ENCODE results near the gene PAK4. TPM values are rescaled to one million over a fixed set of nuclear protein-coding genes. Genes with fewer than 3 reads are reported as not detected.

The PAK4 gene
- total and polyA plus RNA-seq, 9 of the 15 experiments (the other 6 are each of a cell fraction or from before 2014, with no cell fraction given): 0.21 to 33.5 (median 5.8) TPM

DNA sequence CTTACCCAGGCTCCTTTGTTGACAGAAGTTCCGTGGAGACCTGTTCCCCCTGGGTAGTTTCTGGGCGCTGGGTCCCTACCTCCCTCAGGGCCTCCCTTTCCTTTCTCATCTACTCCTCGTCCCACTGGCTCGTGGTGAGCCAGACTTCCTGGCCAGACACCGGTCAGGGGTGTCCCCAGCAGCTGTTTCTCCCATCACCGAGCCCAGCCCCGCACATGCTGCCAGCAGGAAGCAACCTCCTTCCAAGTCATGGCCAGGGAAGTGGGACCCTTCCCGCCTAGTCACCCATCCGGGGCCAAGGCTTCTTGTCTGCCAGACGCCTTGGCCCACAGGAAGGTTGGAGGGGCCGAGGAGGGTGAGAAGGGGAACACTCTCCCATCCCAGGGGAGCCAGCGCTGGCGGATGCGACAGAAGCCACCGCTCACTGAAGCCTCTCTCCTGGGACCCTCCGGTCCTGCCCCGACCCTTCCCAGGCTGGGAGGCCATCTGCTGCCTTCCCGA, 5.7 kb downstream of the PAK4 start:
- H3K9me1 ChIP-seq (ENCODE audit: control insufficient read depth, insufficient read depth, low read length): peaks cover 16% of the 10 kb centered on the region
- 81% methylated on average over 13 of the region's 18 CpGs for WGBS (ENCODE audit: insufficient coverage, low coverage, missing lambda C conversion rate)
- H3K4me2 ChIP-seq (ENCODE audit: insufficient read depth, low read length): no peak overlapping the region
- TF ChIP-seq GTF2A2 (tag; IDR thresholded peaks at IDR 0.05): no peak
- 0 out of 2 replicates have a peak, but pooled peaks have one; percentile 29 for TF ChIP-seq RBFOX2 (IDR thresholded peaks at IDR 0.05; ENCODE audit: low read depth, low read length)
- TF ChIP-seq RAD51 (IDR thresholded peaks at IDR 0.05; ENCODE audit: borderline replicate concordance, low read depth): no peak
- H3K9me3 ChIP-seq (replicated peaks; ENCODE audit: control insufficient read depth, insufficient read depth, low read depth, low read length): no peaks in the 10 kb centered on the region
- H3K4me1 ChIP-seq (replicated peaks in 1 of 2; ENCODE audit: control insufficient read depth in 2 of 2, insufficient read depth in 2 of 2, low read length in 2 of 2): peaks cover 21 to 59% of the 10 kb centered on the region in 2 experiments
- ATAC-seq (no peak), DNase-seq (ENCODE audit: extremely low read depth in 1 of 4, low spot score in 3 of 4) (no peak), FAIRE-seq (no peak)
- peaks cover 3% of the 10 kb centered on the region; the same call in 1 of the 3 replicates for H3K36me3 ChIP-seq (ENCODE audit: control insufficient read depth, insufficient read depth, low read length)
- in situ Hi-C loops (cut with MboI): no loop called here
- H4K20me1 ChIP-seq (replicated peaks; ENCODE audit: control insufficient read depth, insufficient read depth, low read length): peaks cover 55% of the 10 kb centered on the region
- CTCF ChIA-PET (ENCODE audit: low intra/inter-chr PET ratio): no interaction called here
- no peak overlapping the region for H2AFZ ChIP-seq (ENCODE audit: low read depth, low read length)
- intact Hi-C loops (cut with micrococcal nuclease): no loop called here
- H3K4me3 ChIP-seq: no peak overlapping the region
- no TSS peak for BruUV-seq (replicated peaks)
- H3K79me2 ChIP-seq (ENCODE audit: control insufficient read depth, insufficient read depth, low read length): peaks cover 90% of the 10 kb centered on the region
- no peaks in the 10 kb centered on the region for H3K27me3 ChIP-seq (ENCODE audit: control insufficient read depth in 2 of 2, insufficient read depth in 2 of 2, low read length in 2 of 2)
- peak overlapping the region in 1 of 2 experiments; percentile 37; a peak in 2 of 4 replicates for H3K9ac ChIP-seq (ENCODE audit: insufficient read depth in 1 of 2, low read depth in 2 of 2, low read length in 2 of 2)
- H3K27ac ChIP-seq (ENCODE audit: extremely low read depth, low read depth, low read length): no peak overlapping the region
- POLR2A ChIA-PET: no interaction called here

DNA sequence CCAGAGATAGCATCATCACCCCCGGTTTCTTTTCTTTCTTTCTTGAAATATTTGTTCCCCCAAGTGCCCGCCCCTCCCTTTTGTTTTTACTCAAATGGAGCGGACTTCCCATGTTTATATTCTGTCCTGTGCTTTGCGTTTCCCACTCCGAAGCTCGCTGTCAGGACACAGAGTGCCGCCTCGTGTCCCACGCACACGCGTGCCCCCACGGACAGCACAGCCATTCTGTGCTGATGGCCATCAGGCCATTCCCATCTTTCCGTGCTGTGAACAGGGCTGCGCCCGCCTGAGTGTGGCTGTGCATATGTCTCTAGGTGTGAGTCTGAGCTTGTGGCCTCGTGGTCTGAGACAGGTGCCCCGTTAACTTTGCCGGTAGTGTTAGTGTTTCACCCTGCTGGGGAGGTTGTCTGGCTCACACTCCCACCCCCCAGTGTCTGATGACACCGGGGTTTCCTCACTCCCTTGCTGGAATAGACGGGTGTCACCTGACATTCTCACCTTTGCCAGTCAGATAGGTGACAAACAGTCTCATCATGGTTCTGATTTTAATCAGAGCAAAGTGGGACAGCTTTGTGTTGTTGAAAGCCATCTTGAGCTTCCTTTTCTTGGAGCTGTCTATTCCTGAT, 6.9 kb downstream of the PAK4 start:
- 57% methylated on average over 18 of the region's 20 CpGs for WGBS (ENCODE audit: insufficient coverage, low coverage, missing lambda C conversion rate)
- no peak for ATAC-seq
- Histone ChIP-seq H4K20me1 (replicated peaks; ENCODE audit: control insufficient read depth, insufficient read depth, low read length) (peaks cover 56% of the 10 kb centered on the region), H3K27ac (ENCODE audit: extremely low read depth, low read depth, low read length) (no peak overlapping the region), H3K4me3 (no peak overlapping the region), H3K79me2 (ENCODE audit: control insufficient read depth, insufficient read depth, low read length) (peaks cover 90% of the 10 kb centered on the region), H3K9me3 (replicated peaks; ENCODE audit: control insufficient read depth, insufficient read depth, low read depth, low read length) (no peaks in the 10 kb centered on the region), H2AFZ (ENCODE audit: low read depth, low read length) (no peak overlapping the region), H3K4me2 (ENCODE audit: insufficient read depth, low read length) (no peak overlapping the region), H3K27me3 (ENCODE audit: control insufficient read depth in 2 of 2, insufficient read depth in 2 of 2, low read length in 2 of 2) (no peaks in the 10 kb centered on the region), H3K4me1 (replicated peaks in 1 of 2; ENCODE audit: control insufficient read depth in 2 of 2, insufficient read depth in 2 of 2, low read length in 2 of 2) (peaks cover 21 to 57% of the 10 kb centered on the region in 2 experiments), H3K36me3 (ENCODE audit: control insufficient read depth, insufficient read depth, low read length) (peaks cover 5% of the 10 kb centered on the region; the same call in 1 of the 3 replicates), H3K9me1 (ENCODE audit: control insufficient read depth, insufficient read depth, low read length) (peaks cover 12% of the 10 kb centered on the region), H3K9ac (ENCODE audit: insufficient read depth in 1 of 2, low read depth in 2 of 2, low read length in 2 of 2) (no peak overlapping the region; a peak in 1 of 4 replicates)
- no peak for DNase-seq (ENCODE audit: extremely low read depth in 1 of 4, low spot score in 3 of 4)
- no TSS peak for BruUV-seq (replicated peaks)
- ChIA-PET POLR2A (interaction anchor here (1.1 to 1.6 kb wide), 3 partner anchors 19 to 63 kb away, joined by 3 to 7 read pairs (median 6); no protein-coding TSS in a partner anchor), CTCF (ENCODE audit: low intra/inter-chr PET ratio) (no interaction called here)
- in situ Hi-C loops (cut with MboI): no loop called here
- no peak for FAIRE-seq
- intact Hi-C loops (cut with micrococcal nuclease): no loop called here
- TF ChIP-seq FOXM1 (IDR thresholded peaks at IDR 0.05; ENCODE audit: low read depth): no peak
- no peak for TF ChIP-seq FOXM1 (CRISPR knock-in tag; IDR thresholded peaks at IDR 0.05; ENCODE audit: low read depth)
- no peak for TF ChIP-seq SMARCC2 (IDR thresholded peaks at IDR 0.05; ENCODE audit: low read depth)
- no peak for TF ChIP-seq HMGN3 (IDR thresholded peaks at IDR 0.05; ENCODE audit: borderline replicate concordance, extremely low read depth, insufficient read length, low read depth, low read length)
- TF ChIP-seq HNRNPUL1 (IDR thresholded peaks at IDR 0.05; ENCODE audit: low read length): no peak
- TF ChIP-seq XRCC4 (IDR thresholded peaks at IDR 0.05; ENCODE audit: extremely low read depth, insufficient read depth, insufficient read length): no peak
- TF ChIP-seq YY1 (IDR thresholded peaks at IDR 0.05; ENCODE audit: borderline replicate concordance in 1 of 3, control insufficient read depth in 1 of 3, extremely low read depth in 1 of 3, insufficient read depth in 3 of 3, insufficient read length in 1 of 3, insufficient replicate concordance in 2 of 3, low read depth in 1 of 3, low read length in 2 of 3): no peak
- no peak for TF ChIP-seq HES1 (IDR thresholded peaks at IDR 0.05; ENCODE audit: low read depth)
